DMS114 treated with DMSO at 0.1 percent for 48 hours (cell line): ENCODE results near the gene TAF4B.
A peak's percentile ranks its signal among the peaks of the same experiment; 100 is the strongest.
"Not testable (repeated sequence)": the region's sequence is repeated elsewhere in the genome, so short reads cannot be mapped to it uniquely, and the experiment has no call there.

Experiments
- DNase-seq: peaks from one replicate; lab custom pipeline; 2025; ENCODE audit not compliant: unreplicated experiment; lab: John Stamatoyannopoulos, UW

Gene TAF4B

DNA sequence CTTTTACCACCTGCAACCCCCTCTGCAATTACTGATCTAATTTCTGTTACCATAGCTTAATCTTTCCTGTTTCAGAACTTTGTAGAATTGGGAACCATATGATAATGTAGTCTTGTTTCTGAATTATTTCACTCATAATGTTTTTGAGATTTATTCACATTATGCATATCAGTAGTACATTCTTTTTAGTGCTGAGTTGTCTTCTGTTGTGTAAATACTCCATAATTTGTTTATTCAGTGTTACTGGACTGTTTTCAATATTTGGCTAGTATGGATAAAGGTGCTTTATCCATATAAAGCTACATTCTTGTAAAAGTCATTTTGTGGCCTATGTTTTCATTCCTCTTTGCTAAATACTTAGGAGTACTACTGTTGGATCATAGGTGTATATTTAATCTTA lies 152.5 kb downstream of the TAF4B start:
- no peak for DNase-seq

DNA sequence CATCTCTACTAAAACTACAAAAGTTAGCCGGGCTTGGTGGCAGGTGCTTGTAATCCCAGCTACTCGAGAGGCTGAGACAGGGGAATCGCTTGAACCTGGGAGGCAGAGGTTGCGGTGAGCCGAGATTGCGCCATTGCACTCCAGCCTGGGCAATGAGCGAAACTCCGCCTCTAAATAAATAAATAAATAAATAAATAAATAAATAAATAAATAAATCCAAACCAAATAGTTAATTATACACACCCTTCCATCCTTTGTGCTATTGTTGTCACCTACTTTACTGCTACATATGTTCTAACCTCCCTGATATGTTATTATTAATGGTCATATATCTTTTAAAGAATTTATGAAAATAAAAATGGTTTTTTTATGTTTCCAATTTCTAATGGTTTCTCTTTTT lies 155.3 kb downstream of the TAF4B start:
- DNase-seq, result not testable (repeated sequence)

DNA sequence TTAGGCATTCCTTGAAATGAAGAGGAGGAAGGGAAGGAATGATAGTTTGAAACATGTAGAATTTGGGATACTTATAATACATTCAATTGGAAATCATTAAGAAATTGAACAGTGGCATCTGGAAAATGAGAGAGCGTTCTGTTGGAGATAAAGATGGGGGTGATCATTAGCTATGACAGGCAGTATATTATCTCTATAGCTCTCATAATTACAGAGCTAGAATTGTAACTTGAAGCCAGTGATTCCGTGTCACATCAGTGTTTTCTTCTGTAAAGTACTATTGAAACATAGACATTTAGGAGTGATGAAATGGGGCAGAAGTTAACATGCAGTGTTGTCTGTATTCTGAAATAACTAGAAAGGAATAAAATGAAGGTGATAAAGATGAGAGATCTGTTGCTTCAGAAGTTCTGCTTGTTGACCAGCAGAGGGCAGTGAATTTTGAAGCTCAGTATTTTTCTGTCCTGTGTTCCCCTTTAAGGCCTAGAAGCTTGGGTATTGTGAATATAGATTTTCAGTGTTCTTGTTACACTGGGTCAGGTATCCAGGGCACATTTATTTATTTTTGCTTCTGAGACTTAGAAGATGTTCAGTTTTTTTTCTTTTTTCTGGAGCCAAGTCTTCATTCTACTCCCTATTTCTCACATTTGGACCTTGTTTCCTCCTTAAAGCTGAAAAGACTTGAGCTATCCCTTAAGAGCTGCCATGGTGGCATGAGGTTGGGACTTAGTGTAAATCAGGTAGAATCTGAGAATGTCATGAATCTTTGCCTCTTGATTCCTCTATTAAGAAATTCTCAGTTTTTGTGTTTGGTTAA lies 157.4 kb downstream of the TAF4B start:
- DNase-seq, result peak; percentile 59

DNA sequence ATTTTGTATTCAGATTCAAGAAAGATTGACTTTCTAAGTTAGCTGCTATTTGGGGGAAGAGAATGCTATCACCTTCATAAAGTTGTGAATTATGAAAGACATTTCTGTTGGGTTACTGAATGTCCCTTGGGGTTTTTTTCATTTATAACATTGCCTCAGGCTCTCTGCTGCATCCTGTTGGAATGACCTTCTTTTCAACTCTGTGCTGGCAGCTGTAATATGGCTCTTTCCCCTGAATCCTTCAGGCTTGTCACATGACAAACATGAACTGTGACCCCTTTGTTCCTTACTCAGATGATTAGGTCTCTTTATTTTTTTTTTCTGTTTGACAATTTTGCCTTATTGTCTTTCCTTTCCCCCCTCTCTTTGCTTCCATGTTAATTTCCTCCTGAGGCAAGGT lies 159.8 kb downstream of the TAF4B start:
- DNase-seq, result no peak

DNA sequence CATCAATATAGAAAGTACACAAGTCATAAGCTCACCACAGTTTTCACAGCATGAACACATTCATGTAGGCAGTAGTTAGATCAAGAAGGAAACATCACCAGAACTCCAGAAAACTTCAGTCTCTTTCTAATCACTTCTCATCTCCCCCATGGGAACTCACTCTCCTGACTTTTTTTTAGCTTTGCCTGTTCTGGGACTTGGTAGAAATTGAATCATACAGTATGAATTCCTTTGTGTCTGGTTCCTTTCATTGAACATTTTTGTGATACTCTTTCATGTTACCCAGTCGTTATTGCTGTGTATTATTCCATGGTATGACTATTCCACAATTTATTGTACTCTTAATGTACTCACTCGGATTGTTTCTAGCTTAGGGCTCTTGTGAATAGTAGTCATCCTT lies 160.2 kb downstream of the TAF4B start:
- DNase-seq, result no peak

GRCh38 chr18:26394047-26394654 lies 167.9 kb downstream of the TAF4B start:
- no peak for DNase-seq

- no peak for DNase-seq
These were observed 170.8 kb downstream of the TAF4B start for GRCh38 chr18:26397019-26397418.

DNA sequence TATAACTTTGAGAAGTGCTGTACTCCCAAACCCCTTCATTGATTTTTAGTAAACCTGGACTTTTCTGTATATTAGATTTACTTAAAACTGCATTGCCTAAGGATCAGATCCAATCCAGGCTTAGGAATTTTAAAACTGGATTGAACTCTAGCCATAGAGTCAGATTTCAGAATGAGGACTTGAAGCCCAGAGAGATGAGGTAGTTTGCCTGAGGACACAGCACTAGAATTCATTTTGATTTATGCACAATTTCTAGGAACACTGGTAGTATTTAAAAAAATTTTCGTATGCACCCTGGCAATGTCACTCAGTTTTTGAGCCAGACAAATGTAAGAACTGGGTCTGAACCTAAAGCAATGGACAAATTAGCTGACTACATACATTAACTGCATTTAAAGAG lies 177.2 kb downstream of the TAF4B start:
- DNase-seq, result no peak

DNA sequence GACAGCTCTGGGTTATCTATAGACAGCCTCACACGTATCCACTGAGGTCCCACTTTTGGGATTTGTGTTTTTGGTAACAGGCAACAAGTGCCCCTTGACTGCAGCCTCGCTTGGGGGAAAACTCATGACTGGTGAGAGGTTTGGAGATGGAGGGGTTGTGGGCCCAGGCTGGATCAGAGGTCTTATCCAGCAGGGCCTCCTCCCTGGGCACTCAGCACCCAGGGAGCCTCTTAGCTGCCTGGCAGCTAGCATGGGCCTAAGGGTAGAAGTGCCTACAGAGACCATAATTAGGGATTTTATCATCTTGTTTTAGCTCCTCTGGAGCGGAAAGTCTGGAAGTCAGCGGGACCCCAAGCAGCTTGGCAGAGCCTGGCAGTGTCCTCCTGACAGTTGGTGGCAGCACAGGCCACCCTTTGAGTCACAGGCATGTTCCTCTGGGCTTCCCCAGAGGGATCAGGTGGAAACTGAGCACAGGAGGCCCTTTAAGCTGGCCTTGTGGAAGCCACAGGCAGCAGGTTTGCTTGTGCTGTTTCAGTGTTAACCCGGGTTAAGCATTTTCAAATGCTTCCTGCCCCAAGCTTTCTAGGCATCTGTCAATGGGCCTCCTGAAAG lies 179.1 kb downstream of the TAF4B start:
- DNase-seq, result no peak

GRCh38 chr18:26406324-26406723 lies 180.1 kb downstream of the TAF4B start:
- DNase-seq, result no peak

DNA sequence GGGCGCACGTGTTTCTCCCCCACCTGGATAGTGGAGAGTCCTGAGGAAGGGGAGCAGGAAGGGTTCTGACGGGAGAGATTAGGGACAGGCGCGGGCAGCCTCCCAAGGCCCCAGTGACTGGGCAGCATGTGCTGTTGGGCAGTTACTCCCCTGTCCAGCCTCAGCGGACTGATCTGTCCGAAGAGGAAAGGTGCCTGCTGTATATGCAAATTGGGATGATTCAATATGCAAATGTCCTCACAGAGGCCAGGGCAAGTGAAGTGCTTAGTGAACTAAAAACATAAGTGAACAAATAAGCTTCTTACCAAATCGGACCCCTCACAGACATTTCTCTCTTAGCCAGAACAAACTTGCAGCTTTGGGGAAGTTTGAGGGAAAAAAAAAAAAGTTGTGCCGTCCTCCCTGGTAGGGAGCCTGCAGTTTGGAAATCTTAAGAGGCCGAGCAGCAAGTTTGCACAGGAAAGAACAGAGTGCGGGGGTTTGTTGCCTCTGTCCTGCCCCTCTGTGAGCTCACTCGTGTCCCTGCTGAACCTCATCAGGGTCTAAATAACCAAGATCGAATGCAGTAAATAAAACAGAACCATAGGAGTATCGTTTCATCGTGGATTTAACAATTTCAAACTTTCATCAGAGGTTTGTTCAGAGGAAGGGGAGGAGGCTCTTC lies 180.7 kb downstream of the TAF4B start:
- DNase-seq, result no peak

- DNase-seq, result no peak
These were observed 181.7 kb downstream of the TAF4B start for GRCh38 chr18:26407736-26408601.

GRCh38 chr18:26409091-26409490 lies 182.8 kb downstream of the TAF4B start:
- DNase-seq, result no peak

DNA sequence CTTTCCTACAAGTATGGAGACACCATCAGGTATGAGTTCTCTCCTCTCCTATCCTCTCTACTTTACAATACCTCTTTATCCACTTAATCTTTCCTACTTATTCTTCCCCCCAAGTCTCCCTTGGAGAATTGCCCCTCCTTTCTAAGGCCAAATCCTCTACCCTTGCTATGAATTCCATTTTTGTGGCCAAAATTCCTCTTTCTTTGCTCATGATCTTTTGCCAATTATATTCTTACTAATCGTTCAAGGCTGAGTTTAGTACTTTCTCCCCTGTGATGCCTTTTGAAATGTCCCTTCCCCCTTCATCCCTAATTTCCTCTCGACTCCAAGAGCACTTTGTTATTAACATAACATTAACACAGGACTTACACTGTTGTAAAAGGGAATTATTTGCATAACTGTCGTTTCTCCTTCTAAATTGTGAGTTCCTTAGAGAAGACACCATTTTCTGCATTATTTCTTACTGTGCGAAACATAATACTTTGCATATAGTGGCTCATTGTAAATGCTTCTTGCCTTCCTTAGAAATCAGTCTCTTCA lies 188.7 kb downstream of the TAF4B start:
- DNase-seq, result no peak

GRCh38 chr18:26415631-26416030 lies 189.4 kb downstream of the TAF4B start:
- no peak for DNase-seq

DNA sequence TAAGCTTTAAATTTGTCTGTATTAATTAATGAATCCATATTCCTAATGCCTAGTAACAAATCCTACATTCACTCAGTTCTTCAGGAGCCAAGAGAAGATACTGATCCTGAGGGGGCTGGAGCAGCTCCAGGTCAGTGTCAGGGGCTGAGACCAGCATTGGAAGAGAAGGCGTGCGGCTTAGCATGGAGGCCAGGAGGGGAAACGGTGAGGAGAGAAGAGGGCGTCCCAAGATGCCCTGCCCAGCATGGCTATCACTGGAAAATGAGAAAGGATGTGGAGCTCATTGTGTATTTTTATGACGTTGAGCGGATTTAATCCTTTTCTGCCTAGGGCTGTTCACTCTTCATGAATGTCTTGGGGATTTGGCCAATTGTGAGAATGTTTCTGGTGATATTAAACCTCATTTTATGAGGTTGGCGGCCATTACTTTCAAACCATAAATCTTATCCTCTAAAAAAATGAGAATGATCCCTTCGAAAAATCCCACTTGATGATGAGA lies 190.5 kb downstream of the TAF4B start:
- no peak for DNase-seq

GRCh38 chr18:26417190-26417589 lies 190.9 kb downstream of the TAF4B start:
- no peak for DNase-seq

- no peak for DNase-seq
These were observed 192.0 kb downstream of the TAF4B start for GRCh38 chr18:26418225-26418624.

GRCh38 chr18:26419746-26420145 lies 193.5 kb downstream of the TAF4B start:
- no peak for DNase-seq

DNA sequence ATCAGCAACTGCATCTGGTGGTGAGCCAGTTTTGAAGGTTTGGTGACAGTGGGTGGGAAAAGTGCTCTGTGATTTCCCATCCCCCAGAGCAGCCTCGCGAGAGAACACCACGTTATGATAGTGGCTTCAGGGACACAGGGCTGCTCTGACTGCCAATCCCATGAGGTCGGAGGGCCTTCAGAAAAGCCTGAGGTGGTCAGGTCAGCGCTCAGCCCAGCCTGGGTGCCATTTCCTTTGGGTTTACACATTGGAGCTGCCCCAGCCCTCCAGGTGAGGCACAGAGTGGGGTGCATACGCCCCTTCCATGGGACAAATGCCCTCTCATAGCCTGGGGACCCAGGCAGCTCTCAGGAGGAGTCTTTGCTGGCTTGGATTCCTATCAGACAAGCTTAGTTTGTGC lies 195.3 kb downstream of the TAF4B start:
- no peak for DNase-seq
